ENCODE measurements around the gene CFAP74.

The CFAP74 gene

GRCh38 chr1:2042830-2043773 lies 39.5 kb upstream of the CFAP74 start:
- no peak for DNase-seq (ENCODE audit: low read depth in 2 of 2)

GRCh38 chr1:2041887-2042286 lies 38.3 kb upstream of the CFAP74 start:
- no peak for DNase-seq (ENCODE audit: low read depth in 2 of 2)

DNA sequence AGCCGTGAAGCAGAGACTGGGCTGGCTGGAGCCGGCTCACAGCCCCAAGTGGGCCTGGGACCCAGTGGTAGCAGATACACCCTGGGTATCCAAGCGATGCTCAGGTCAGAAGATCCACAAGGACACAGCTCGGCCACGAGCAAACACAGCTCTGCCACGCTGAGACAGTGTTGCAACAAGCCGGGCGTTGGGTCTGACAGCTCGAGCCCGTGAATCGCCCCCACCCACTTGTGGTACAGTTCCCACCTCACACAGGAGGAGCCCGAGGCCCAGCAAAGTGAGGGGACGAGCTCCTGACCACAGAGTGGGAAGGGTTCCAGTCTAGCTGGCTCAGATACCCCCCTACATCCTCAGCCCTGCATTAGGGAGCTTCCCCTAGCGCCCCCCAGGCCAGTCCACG lies 37.7 kb upstream of the CFAP74 start:
- DNase-seq (ENCODE audit: low read depth in 2 of 2), result no peak

DNA sequence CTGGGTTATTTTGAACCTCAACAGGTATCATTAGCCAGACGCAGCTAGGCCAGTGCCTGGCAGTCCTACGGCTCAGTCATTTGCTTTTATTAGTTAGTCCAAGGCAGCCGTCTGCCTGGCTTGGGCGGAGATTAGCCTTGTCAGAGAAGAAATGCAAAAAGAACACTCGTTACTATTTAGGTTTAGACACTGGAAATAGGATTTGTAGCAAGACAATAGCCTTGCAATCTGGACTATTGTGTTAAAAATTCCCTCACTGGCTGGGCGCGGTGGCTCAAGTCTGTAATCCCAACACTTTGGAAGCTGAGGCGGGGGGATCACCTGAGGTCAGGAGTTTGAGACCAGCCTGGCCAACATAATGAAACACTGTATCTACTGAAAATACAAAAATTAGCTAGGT lies 35.7 kb upstream of the CFAP74 start:
- no peak for DNase-seq (ENCODE audit: low read depth in 2 of 2)

GRCh38 chr1:2038229-2038628 lies 34.6 kb upstream of the CFAP74 start:
- no peak for DNase-seq (ENCODE audit: low read depth in 2 of 2)

GRCh38 chr1:2037314-2037979 lies 33.9 kb upstream of the CFAP74 start:
- no peak for DNase-seq (ENCODE audit: low read depth in 2 of 2)

GRCh38 chr1:2036287-2036686 lies 32.7 kb upstream of the CFAP74 start:
- no peak for DNase-seq (ENCODE audit: low read depth in 2 of 2)

DNA sequence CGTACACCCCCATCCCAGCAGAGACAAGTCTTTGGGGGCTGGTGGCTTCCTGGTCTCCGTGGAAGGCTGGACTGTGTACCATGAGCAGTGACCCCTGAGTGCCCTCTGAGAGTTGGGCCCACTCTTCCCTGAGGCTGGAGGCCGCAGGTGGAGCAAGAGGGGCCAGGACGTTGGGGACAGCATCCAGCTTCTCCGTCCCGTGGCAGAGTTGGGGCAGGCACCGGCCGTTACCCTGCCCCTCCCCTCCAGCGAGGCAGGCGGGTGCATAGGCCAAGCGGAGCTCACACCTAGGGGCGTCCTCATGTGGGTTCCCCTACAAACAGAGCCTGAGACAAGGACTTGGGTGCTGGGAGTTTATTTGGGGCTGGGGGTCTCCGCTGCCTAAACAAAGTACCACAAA lies 29.6 kb upstream of the CFAP74 start:
- DNase-seq (ENCODE audit: low read depth in 2 of 2), result no peak

DNA sequence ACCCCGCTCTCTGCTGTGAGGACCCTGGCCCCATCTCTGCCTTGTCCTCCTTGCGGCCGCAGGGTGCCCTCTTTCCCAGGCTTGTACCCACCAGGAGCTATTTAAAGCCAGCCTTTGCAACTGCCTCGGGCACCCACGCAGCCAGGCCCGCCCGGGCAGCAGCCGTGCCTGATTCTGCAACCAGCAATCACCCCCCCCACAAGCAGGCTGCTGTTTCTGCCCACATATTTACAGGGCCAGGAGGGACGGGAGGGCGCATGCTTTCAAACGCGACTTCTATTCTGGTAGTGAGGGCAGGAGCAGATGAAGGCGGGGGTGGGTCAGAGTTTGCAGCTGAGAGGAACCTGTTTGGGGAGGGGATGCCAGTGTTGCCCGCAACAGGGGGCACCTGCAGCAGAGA lies 29.2 kb upstream of the CFAP74 start:
- no peak for DNase-seq (ENCODE audit: low read depth in 2 of 2)

DNA sequence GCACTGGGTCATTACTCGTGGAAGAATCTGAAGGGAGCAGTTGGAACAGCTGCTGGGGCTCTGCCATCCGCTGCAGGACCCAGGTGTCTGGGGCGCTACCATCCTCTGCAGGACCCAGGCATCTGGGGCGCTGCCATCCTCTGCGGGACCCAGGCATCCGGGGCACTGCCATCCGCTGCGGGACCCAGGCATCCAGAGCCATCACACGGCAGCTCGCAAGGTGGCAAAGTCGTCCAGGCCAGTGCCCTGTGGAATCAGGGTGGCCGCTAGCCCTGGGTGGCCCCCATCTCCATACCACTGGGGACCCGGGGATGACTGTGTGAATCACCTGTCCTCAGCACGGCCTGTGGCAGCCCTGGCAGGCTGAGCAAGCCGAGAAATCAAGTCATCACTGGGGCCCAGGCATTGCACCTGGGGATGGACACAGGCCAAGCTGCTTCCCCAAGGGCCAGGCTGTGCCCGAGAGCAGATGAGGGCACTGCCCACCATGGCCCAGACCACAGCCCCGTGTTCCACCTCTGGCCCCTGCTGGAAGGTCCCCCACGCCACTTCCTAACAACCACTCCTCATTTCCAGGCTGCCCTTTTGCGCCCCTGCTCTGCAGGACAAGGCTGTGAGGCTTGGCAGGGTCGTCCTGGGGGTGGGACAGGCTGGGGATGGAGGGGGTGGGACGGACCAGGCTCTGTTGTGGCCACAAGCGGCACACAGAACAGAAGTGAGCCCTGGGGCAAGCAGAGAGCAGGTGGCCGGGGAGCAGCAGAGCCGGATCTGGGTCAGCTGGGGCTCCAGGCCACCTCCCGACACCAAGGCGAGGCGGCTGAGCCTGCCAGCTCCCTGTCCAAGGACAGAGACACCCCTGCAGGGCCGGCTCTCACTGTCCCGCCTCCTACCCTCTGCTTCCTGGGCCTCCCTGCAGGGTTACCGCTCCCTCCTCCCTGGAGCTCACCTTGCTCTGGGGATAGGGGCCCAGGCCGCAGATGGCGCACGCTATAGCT lies 28.3 kb upstream of the CFAP74 start:
- DNase-seq (ENCODE audit: low read depth in 2 of 2), result no peak

DNA sequence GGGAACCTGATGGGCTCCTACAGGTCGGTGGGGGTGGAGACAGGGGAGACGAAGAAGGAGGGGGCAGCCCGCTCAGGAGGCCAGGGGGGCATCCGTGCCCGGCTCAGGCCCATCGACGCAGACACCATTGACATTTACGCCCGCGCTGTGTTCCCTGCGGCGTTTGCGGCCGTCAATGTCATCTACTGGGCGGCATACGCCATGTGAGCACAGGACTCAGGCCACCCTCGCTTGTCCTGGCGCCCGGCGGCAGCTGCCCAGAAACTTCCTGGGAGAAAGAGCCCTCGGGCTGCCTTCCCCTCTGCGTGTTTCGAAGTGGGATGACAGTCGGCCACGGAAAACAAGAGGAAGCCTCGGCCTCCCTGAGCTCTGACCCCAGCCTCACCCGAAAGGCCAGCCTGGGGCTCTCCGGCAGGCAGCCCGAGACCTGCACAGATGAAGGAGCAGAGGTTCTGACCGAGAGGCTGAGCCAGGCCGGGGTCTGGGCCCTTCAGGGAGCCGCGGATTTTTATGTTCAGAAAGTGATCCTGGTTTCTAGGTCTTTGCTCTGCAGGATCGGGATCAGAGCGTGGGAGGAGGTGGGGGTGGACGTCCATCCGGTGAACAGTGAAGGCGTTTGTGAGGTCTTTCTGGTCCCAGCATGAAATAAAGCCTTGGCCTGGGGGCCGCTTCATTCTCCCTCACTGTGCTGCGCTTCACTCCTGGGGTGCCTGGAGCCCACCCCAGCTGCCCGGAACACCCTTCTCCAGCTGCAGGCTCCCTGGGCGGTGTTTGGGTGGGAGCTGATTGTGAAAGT lies 26.7 kb upstream of the CFAP74 start:
- no peak for DNase-seq (ENCODE audit: low read depth in 2 of 2)

- no peak for DNase-seq (ENCODE audit: low read depth in 2 of 2)
Measured at GRCh38 chr1:2029561-2029960, 26.0 kb upstream of the CFAP74 start.

- no peak for DNase-seq (ENCODE audit: low read depth in 2 of 2)
Measured at GRCh38 chr1:2028870-2029560, 25.4 kb upstream of the CFAP74 start.

DNA sequence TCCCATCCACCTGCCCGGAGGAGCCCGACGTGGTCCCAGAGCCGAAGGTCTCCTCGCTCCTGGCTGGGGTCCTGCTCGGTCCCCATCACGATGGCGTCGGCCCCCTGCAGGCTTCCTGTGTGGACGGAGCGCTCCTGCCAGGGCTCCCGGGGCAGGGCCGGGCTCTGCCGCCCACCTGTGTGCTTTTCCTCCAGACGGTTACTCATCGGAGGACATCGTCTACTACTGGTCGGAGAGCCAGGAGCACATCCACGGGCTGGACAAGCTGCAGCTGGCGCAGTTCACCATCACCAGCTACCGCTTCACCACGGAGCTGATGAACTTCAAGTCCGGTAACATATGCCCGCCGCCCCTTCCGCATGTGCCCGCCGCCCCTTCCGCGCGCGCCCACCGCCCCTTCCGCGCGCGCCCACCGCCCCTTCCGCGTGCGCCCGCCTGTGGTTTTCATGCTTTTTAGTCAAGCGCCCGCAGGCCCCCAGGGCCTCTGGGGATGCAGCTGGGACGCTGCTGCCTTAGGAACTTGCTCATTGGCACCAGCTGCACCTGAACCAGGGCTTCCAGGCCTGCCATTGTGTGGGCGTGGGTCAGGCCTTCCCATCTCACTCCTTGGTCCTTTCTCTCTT lies 24.5 kb upstream of the CFAP74 start:
- no peak for DNase-seq (ENCODE audit: low read depth in 2 of 2)

DNA sequence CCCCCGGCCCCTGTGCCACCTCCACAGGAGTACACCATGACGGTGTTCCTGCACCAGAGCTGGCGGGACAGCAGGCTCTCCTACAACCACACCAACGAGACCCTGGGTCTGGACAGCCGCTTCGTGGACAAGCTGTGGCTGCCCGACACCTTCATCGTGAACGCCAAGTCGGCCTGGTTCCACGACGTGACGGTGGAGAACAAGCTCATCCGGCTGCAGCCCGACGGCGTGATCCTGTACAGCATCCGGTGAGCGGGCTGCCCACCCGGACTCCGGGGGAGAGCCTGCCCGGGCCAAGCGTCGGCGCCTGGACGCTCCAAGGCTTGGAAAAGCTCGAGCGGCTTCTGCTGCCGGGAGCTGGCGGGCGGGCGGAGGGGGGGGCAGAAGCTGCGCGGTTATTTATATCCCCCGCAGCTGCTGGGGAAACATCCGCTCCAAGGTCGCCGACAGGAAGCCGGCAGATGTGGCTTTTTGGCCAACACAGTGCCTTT lies 21.9 kb upstream of the CFAP74 start:
- DNase-seq (ENCODE audit: low read depth in 2 of 2), result no peak

DNA sequence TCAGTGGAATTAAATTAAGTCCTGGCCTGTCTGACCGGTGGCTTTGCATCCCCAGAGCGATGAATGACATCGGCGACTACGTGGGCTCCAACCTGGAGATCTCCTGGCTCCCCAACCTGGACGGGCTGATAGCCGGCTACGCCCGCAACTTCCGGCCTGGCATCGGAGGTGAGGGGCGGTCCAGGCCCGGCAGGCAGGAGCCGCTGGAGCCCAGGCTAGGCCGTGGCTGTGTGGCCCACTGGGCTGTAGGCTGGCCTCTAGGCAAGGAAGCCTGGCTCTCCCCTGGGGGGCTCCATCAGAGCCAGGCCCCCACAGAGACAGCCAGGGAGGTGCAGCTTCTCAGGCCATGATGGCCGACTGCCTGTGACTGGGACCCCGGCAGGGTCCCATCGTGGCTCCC lies 21.3 kb upstream of the CFAP74 start:
- no peak for DNase-seq (ENCODE audit: low read depth in 2 of 2)

GRCh38 chr1:2024451-2024850 lies 20.9 kb upstream of the CFAP74 start:
- DNase-seq (ENCODE audit: low read depth in 2 of 2), result no peak

DNA sequence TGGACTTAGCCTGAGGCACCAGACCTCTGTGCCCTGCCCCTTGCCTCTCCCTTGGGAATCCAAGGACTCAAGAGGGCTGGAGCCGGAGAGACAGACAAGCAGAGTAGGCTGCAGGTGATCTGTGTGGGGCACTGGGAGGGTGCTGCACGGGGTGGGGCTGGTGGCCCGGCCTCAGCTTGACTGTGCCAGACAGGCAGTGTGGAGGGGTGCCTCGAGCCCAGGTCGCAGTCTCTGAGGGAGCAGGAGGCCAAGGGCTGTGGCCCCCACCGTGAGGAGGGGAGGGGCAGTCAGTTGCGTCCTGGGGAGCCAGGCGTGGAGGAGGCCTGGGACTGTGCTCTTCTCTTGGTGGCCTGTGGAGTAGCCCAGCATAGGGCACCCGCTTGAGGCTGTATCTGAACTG lies 19.6 kb upstream of the CFAP74 start:
- DNase-seq (ENCODE audit: low read depth in 2 of 2), result no peak

DNA sequence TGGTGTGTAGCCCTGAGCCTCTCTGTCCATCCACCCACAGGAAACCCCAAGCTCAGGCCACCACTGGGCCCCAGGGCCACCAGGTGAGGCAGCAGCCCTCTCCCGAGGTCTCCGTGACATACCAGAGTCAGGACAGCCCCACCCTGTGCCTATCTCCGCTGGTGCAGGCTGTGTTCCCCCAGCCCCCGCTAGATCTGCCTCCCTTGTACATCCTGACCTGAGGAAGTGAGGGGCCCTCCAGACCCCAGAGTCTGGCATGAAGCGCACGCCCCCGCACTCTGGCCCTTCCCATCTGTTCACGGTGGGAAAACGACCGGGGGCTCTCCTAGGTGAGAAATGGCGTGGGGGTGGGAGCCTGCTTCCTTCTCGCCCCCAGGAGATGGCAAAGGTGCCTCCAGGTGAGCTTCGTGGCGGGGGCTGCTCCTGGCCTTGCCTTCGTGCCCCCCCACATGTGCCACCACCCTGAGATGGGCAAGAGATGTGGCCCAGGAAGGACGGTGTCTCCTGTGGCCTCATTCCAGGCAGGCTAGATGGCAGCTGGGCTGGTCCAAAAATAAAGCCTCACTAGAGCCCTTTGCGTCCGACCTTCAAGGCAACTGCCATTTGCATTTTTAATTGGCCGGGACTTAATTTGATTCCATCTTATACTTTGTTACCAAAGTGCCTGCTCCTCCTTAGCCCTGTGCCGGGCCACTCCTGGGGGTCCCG lies 18.6 kb upstream of the CFAP74 start:
- DNase-seq (ENCODE audit: low read depth in 2 of 2), result no peak
